HFFc6 (cell line): ENCODE data around the gene ATP5IF1. TPM values are rescaled to one million over a fixed set of nuclear protein-coding genes. Genes with fewer than 3 reads are reported as not detected.
A peak's percentile ranks its signal among the peaks of the same experiment; 100 is the strongest.

ENCODE experiments used
- DNase-seq: peaks from one replicate; pipeline ENCODE4 v3.0.0-alpha.2; 2018
- H3K27ac Mint-ChIP-seq: 2 replicates; pipeline ENCODE4 v1.8.0; 2020; ENCODE audit warnings: mild to moderate bottlenecking, mixed read lengths
- H3K27me3 Mint-ChIP-seq: 2 replicates; pipeline ENCODE4 v1.8.0; 2021; ENCODE audit warnings: mild to moderate bottlenecking, moderate library complexity, mixed read lengths; ENCODE audit not compliant: insufficient read depth
- H3K36me3 Mint-ChIP-seq: 2 replicates; pipeline ENCODE4 v1.8.0; 2021; ENCODE audit warnings: low read depth, mixed read lengths
- H3K4me1 Mint-ChIP-seq: 2 replicates; pipeline ENCODE4 v1.8.0; 2020; ENCODE audit warnings: low read depth, mixed read lengths
- H3K4me3 Mint-ChIP-seq: 2 replicates; pipeline ENCODE4 v1.8.0; 2020; ENCODE audit warnings: mild to moderate bottlenecking, moderate library complexity, mixed read lengths
- H3K9me3 Mint-ChIP-seq: 2 replicates; pipeline ENCODE4 v1.8.0; 2020; ENCODE audit warnings: mild to moderate bottlenecking, mixed read lengths
- total RNA-seq, 6 experiments: library from RNA; stranded (reverse); fragmentation: NEBNext Ultra II Directional; extraction: Animal tissue kit (Norgen Biotek cat#: 25700); gene quantifications; 2 replicates in 1 of 6; 3 replicates in 5 of 6; pipeline ENCODE4 v1.2.3, GENCODE V29; 2021
- TF ChIP-seq, protein P1 (sequence below): fragments of 200-600 bp; sonication (generic); IDR thresholded peaks from 2 replicates; pipeline ENCODE4 v1.5.0; 2021; ENCODE audit warnings: antibody characterized with exemption, mild to moderate bottlenecking

The ATP5IF1 gene
- total RNA-seq, 6 experiments from 2014 or later: 153 to 231 (median 216) TPM

- Mint-ChIP-seq H3K36me3 (peaks cover 8% of the 10 kb centered on the region), H3K27ac (no peak overlapping the region), H3K4me1 (peaks cover 16% of the 10 kb centered on the region), H3K4me3 (no peak overlapping the region), H3K9me3 (no peaks in the 10 kb centered on the region), H3K27me3 (no peaks in the 10 kb centered on the region; the same call in 1 of the 2 replicates)
- DNase-seq: no peak
- TF ChIP-seq, protein P1, sequence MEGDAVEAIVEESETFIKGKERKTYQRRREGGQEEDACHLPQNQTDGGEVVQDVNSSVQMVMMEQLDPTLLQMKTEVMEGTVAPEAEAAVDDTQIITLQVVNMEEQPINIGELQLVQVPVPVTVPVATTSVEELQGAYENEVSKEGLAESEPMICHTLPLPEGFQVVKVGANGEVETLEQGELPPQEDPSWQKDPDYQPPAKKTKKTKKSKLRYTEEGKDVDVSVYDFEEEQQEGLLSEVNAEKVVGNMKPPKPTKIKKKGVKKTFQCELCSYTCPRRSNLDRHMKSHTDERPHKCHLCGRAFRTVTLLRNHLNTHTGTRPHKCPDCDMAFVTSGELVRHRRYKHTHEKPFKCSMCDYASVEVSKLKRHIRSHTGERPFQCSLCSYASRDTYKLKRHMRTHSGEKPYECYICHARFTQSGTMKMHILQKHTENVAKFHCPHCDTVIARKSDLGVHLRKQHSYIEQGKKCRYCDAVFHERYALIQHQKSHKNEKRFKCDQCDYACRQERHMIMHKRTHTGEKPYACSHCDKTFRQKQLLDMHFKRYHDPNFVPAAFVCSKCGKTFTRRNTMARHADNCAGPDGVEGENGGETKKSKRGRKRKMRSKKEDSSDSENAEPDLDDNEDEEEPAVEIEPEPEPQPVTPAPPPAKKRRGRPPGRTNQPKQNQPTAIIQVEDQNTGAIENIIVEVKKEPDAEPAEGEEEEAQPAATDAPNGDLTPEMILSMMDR: no peak
Measured at GRCh38 chr1:28256197-28256827, 20.4 kb downstream of the ATP5IF1 start.

DNA sequence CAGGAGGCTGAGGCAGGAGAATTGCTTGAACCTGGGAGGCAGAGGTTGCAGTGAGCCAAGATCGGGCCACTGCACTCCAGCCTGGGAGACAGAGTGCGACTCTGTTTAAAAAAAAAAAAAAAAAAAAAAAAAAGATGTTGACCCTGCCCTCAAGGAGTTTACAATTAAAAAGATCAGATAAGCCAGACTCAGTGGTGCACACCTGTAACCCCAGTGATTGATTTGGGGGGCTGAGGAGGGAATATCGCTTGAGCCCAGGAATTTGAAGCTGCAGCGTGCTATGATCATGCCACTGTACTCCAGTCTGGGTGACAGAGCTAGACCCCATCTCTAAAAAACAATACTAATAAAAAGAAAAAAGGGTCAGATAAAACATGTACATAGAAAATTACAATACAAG lies 21.8 kb downstream of the ATP5IF1 start:
- Mint-ChIP-seq H3K9me3 (no peaks in the 10 kb centered on the region), H3K36me3 (peaks cover 9% of the 10 kb centered on the region), H3K27ac (peak overlapping the region; percentile 92), H3K27me3 (no peaks in the 10 kb centered on the region; the same call in 1 of the 2 replicates), H3K4me1 (peaks cover 22% of the 10 kb centered on the region), H3K4me3 (no peak overlapping the region)
- DNase-seq: no peak
- TF ChIP-seq, protein P1: no peak

DNA sequence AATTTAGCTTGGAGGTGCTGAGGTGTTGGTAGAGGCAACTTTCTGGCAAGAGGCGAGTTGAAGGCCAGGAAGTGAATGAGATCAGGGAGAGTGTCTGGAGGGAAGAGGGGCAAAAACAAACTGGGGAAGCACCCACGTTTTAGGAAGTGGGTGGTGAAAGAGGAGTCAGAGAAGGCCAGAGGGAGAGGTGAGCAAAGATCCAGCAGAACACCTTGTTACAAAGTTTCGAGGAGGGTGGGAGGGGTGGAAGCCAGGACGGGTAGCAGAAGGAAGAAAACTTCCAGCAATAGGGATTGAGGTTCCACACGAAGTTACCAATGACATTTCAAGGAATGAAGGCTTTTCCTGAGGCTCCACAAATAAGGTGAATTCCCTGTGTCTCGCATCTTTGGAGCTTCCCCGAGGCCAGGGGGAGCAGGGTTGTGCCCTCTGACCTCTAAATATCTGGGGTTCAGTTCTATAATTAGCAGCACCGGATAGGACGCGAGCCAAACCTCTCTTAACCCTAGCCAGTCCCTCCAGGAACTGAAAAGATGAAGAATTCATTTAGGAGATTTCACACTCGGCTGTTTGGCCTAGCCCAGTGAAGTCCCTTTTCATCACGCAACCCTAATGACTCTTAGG lies 22.8 kb downstream of the ATP5IF1 start:
- DNase-seq: no peak
- Mint-ChIP-seq H3K9me3 (no peaks in the 10 kb centered on the region), H3K36me3 (peaks cover 9% of the 10 kb centered on the region), H3K27me3 (peaks cover 2% of the 10 kb centered on the region; the same call in 1 of the 2 replicates), H3K4me3 (peak overlapping the region; percentile 88), H3K4me1 (peaks cover 32% of the 10 kb centered on the region), H3K27ac (peak overlapping the region; percentile 92)
- TF ChIP-seq, protein P1: no peak

DNA sequence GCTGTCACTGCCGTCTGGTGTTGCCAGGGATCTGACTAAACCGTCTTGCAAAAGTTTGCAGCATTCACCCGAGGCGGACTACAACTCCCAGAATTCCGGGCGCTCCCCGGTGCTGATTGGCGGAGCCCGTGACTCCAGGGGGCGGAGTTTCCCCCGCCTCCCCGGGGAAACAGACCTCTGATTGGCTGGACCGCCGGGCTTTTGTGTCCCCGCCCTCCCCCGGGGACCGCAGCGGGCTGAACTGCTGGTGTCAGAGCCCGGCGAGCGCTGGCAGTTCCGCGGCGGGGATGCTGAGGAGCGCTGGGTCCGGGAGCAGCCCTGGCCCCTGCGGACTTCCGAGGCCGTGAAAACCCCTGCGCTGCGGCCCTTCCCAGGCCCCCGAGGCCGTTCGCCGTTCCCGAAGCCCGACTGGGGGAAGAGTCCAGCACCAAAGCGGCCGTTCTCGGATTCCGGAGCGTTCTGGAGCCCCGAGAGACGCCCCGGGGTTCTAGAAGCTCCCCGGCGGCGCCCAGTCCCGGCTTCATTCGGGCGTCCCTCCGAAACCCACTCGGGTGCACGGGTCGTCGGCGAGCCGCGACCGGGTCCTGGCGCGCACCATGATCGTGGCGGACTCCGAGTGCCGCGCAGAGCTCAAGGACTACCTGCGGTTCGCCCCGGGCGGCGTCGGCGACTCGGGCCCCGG lies 23.5 kb downstream of the ATP5IF1 start, which contains the start of gene SESN2:
Gene SESN2, plus strand, starts transcription at position 267 of the 682 bp plus-strand sequence. Its CDS starts 330 bp downstream, at position 597.
- DNase-seq: peak; percentile 99
- Mint-ChIP-seq H3K9me3 (no peaks in the 10 kb centered on the region), H3K27me3 (peaks cover 2% of the 10 kb centered on the region; the same call in 1 of the 2 replicates), H3K4me1 (peaks cover 32% of the 10 kb centered on the region), H3K27ac (peak within 1 kb of the TSS; percentile 92), H3K4me3 (peak within 1 kb of the TSS; percentile 88), H3K36me3 (peaks cover 9% of the 10 kb centered on the region)
- TF ChIP-seq, protein P1: no peak; the same call in 1 of the 2 replicates

DNA sequence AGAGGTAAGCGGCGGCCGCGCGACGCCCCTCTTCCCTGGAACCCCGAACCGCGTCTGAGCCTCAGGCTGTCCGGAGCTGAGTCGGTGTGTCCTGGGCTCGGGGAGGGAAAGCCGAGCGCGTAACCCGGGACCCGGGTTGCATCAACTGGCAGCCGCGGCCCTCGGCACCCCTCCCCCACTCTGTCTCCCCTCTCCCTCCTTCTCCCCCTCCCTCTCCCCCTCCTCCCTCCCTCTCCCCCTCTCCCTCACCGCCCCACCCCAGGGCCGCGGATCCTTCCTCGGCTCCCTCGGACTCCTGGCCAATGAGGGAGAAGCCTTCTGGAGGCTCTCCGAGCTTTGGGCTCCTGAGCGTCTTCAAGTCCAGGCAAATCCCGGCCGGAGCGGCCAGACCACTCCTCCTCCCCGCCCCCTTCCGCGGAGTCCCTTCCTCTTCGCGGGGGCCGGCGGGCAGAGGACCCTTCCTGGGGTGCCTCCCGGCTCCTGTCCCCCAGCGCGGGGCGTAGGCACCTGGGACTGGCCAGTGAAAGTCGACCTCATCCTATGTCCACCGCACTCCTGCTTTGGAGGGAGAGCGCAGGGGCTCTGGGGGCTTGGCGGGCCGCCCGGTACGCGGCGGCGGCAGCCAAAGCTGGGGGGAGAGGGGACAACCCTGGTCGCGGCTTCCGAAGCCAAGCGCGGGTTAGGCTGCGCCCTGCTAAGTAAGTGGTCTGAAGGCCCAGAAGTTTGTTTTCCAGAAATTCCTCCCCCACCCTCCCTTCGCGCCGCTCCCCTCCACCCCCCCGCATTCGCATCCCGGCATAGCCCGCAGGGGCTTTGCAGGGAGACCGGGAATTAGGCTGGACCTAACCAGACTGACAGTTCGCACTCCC lies 24.2 kb downstream of the ATP5IF1 start:
- peak; percentile 79 for DNase-seq
- H3K9me3 Mint-ChIP-seq: no peaks in the 10 kb centered on the region
- TF ChIP-seq, protein P1: no peak
- H3K4me3 Mint-ChIP-seq: peak overlapping the region; percentile 88
- peak overlapping the region; percentile 92; the same call in 1 of the 2 replicates for H3K27ac Mint-ChIP-seq
- peaks cover 32% of the 10 kb centered on the region for H3K4me1 Mint-ChIP-seq
- H3K36me3 Mint-ChIP-seq: peaks cover 9% of the 10 kb centered on the region
- H3K27me3 Mint-ChIP-seq: peaks cover 2% of the 10 kb centered on the region; the same call in 1 of the 2 replicates
